CD4-positive, alpha-beta T cell treated with Interleukin-2 at 100 ng/mL for 4 hours (primary cell): ENCODE results near the gene TSHZ1.
"Not testable (repeated sequence)": the region's sequence is repeated elsewhere in the genome, so short reads cannot be mapped to it uniquely, and the experiment has no call there.

Source experiments
- DNase-seq: peaks from one replicate; pipeline ENCODE4 v3.0.0-alpha.2; 2020; ENCODE audit warnings: low spot score

The TSHZ1 gene

DNA sequence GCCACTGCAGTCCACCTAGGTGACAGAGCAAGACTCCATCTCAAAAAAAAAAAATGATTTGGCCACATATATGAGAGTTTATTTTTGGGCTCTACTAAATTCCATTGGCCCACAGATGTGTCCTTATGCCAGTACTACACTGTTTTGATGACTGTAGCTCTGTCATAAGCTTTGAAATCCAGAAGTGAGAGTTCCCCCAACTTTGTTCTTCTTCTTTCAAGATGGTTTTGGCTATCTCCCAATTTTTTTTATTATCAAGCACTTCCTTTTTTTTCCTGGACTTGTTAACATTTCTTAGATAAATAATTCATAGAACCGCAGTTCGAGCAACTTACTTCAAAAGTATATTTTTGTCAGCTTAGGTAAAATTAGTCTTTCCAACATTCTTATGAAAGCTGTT, 96.9 kb downstream of the TSHZ1 start:
- DNase-seq = no peak

DNA sequence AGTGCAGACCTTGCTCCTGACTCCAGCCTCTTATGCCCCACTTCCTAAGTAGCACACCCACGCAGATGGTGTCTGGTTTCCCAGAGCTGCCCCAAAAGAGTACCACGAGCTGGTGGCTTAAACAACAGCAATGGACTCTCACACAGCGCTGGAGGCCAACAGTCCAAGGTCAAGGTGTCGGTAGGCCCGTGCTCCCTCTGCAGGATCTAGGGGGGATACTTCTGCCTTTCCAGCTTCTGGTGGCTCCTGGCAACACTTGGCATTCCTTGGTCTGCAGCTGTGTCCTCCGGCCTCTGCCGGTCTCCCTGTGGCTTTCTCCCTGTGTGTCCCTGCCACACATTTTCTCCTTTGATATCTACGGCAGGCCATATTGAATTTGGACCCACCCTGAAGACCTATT, 99.0 kb downstream of the TSHZ1 start:
- DNase-seq = no peak

DNA sequence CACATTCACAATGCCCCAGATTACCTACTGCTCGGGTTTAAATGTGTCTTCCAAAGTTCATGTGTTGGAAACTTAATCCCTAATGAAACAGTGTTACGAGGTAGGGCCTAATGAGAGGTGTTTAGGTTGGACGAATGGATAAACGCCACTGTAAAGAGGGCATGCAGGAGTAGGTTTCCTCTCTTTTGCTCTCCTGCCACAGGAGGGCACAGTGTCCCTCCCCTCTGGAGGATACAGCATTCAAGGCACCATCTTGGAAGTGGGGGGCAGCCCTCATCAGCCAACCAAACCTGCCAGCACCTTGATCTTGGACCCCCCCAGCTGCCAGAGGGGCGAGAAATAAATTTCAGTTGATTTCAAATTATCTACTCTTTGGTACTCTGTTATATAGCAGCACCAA, 103.5 kb downstream of the TSHZ1 start:
- DNase-seq = no peak

DNA sequence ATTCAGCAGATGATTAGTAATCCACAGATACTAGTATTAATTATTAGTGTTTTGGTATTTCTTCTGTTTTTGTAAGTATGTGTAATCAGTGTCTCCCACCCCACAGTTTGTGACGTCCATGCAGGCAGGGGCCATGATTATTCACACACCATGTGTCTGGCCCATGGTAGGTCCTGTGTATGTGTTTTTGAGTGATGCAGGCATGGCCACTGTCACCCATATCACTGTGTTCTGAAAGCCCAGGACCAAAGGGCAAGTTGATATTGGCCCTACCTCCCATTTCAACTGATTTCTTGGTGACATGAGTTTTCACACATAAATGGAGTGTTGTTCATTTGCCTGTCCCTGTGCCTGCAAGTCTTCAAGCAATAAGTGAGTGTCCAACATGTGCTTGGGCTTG, 104.0 kb downstream of the TSHZ1 start:
- DNase-seq = no peak

DNA sequence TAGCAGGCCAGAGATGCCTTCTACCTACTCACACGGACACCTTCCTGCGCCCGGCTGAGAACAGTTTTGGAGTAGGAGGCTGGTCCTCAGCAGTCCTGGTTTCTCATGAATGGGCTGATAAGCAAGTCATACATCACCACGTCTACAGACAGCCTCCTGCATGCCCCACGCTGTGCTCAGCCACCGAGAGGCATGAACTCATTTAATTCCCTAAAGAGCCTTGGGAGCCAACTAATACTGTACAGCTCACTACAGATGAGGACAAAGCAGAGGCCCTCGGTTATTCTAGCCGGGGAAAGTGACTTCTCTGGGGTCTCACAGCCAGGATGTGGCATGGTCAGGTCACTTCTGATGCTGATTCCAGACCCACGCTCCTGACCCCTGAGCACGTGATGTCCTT, 105.6 kb downstream of the TSHZ1 start:
- DNase-seq = no peak

DNA sequence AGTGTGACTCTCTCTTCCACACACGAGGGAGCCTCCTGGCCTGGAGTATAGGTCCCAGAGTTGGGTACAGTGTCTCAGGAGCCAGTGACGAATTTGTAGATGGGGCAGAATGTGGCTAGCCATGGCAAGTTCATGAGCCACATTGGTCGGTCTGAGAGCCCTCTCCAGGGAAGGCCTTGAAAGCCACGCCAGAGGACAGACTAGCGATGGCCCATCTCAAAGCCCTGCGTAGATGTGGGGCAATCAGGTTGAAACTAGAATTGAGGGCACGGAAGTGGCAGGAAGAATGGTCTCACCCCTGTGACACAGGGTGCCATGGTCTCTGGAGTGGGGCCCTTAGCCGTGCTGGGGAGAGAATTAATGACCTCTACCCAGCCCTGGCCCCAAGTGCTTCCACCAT, 106.2 kb downstream of the TSHZ1 start:
- no peak for DNase-seq

DNA sequence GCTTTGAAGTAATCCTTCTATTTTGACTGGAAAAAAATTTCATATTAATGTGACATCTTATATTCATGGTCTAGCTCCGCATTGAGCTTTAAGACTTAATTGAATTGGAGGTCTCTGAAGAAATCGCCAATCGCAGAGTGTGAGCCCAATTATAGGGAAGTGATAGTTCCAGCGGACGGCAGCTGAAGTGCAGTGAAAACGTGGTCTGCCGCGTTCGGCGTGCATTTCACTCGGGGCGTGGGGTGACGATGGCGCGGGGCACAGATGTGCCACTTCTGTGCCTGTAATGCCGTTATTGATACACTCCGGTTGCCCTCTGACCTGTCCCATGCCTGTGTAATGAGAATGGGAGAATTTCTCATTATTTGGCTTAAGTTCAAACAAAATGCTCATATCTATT, 106.7 kb downstream of the TSHZ1 start:
- DNase-seq = no peak

DNA sequence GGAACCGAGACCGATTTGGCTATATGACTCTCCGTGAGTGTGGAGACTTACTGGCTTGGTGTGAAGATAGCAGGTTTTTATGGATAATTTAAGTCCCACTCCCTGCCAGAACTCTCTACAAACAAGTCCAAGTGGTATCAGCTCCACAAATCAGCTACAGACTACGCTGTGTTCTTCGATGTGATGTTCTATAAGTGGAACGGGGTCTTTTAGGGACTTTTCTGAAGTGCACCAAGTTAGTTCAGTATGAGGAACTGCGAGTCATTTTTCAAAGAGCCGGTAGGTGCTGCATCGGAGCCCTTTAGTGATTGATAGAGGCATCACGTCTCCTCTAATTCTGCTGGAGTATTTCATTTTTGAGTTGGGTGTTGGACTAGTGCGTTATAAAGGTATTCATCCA, 107.1 kb downstream of the TSHZ1 start:
- no peak for DNase-seq

DNA sequence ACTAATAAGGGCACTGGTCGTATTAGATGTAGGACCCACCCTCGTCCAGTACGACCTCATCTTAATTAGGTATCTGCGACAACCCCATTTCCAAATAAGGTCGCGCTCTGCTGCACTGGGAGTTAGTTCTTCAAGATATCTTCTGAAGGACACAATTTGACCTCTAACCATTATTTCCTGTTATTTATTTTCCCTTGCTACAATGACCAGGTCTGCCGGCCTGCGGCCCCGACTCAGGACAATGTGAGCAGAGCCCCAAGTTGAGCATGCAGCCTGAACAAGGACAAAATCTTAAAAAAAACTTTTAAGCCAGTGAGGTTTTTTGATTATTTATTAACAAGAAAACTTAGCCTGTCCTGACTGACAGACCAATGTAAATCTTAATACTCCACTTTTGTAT, 109.3 kb downstream of the TSHZ1 start:
- no peak for DNase-seq

DNA sequence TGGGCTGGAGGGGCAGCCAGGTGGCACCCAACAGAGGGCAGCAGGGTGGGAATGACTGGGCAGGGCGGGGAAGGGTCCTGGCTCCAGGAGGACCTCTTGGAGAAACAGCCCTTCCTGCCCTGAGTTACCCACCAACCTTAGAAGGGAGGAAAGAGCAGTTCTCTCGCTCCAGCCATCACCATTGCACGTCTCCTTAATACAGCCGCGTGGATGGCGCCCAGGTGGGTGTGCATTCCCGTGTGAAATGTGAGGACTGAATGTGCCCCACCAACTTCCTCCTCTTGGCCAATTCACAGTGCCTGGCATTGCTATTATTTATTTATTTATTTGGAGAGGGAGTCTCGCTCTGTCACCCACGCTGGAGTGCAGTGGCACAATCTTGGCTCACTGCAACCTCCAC, 109.9 kb downstream of the TSHZ1 start:
- DNase-seq = no peak

DNA sequence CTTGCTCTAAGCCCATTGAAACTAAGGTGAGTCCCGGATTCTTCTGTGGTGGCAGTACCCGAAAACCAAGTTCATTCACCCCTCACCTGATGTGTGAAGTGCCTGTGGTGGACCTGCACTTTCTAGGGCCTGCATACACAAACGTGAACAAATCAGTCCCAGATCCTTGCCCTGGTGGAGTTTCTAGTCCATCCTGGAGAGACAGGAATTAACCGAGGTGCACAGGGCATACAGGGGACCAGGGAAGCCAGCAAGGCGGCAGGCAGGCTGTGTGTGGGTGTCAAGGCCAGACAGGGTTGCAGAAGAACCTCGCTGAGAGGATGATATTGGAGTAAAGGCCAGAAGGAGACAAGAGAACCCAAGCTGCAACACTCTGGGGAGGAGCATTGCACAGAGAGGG, 110.8 kb downstream of the TSHZ1 start:
- no peak for DNase-seq

DNA sequence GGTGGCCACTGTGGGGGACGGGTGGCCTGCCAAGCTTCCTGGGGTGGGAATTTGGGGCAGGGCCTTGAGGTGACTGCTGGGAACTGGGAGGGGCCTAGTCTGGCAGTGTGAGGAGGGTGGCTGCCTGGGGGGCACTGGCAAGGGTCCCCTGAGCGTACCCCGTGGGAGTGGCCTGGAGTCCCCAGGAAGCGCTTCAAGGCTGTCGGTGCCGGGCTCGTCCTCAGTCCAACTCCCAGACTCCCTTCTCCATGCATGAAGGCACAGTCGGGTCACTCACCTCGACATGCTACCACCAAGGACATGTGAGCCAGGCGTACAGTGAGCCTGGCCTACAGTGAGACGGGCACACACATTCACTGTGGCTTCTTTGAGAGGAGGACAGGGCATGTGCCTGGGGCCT, 111.6 kb downstream of the TSHZ1 start:
- no peak for DNase-seq

DNA sequence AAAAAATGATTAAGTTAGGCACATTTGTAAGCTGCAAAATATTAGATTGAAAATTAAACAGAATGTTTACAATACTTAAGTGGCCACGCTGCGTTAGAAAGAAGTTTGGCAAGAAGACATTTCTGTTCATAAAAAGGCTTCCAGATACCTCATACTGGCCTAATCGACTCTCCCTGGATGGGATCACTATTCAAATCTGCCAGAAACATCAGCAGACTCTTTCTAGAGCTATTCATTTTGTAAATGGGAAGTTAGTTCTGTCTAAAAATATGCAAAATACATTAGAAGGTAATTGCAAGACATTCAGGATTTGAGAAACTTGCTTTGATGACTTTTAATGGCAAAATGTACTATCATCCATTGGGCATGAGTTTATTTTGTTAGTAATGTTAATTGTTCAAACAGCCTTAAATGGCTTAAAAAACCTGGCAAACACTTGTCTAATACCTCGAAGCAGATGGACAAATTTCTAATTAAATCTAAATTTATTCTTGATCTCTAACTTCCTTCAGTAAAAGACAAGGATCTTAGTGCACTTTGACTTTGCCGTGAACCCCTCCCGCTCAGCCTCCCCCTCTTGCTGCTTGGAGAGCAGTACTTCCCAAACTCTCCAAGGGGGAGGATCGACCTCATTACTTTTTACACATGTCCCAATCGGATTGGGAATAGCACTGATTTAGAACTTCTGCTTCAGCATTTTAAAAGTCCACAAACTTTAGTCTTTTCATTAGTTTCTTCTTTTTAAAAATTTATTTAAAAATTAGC, 113.4 kb downstream of the TSHZ1 start:
- no peak for DNase-seq

DNA sequence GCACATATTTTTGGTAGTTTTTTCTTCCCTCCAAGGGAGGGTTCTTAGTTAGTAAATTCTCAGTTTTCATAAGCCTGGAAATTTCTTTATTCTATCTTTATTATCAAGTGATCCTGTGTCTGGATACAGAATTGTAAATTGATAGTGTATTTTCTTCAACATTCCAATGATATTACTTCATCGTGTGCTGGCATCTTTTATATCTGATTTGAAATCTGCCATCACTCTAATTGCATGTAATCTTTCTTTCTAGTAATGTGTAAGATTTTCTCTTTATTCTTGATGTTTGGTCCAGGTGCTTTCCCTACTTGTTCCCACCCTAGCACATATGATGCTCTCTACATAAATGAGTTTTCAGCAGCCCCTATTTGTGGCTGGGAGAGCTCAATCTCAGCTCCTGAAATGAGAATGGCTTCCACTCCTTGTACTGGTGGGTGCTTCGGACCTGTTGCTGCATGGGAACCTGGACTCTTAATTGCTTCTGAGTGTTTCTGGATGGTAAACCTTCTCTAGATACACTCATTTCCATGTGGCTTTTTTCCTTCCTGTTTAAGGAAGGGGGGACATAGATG, 114.2 kb downstream of the TSHZ1 start:
- DNase-seq = no peak

DNA sequence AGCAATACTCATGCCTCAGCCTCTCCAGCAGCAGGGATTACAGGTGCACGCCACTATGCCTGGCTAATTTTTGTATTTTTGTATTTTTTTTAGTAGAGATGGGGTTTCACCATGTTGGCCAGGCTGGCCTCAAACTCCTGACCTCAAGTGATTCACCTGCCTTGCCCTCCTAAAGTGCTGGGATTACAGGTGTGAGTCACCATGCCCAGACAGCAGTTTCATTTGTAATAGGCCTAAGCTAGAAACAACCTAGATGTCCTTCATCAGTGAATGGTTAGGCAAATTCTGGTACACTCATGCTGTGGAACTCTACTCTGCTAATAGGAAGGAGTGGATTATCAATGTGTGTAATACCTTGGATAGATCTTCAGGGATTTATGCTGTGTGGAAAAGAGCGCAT, 119.2 kb downstream of the TSHZ1 start:
- DNase-seq = not testable (repeated sequence)

DNA sequence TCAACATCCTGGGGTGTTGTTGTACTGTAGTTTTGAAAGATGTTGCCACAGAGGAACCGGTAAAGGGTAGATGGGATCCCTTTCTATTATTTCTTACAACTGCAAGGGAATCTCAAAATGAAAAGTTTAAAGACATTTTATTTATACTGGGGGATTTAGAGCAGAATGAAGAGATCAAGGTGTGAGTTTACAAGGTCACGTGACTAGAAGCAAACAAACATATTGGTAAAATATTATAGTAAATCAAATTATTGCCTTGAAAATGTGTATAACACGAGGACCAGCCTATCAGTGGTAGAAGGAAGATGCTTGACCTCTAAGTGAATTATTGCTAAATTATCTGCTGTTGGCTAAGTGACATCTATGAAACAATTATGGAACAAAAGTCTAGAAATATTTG, 119.7 kb downstream of the TSHZ1 start:
- DNase-seq = no peak

DNA sequence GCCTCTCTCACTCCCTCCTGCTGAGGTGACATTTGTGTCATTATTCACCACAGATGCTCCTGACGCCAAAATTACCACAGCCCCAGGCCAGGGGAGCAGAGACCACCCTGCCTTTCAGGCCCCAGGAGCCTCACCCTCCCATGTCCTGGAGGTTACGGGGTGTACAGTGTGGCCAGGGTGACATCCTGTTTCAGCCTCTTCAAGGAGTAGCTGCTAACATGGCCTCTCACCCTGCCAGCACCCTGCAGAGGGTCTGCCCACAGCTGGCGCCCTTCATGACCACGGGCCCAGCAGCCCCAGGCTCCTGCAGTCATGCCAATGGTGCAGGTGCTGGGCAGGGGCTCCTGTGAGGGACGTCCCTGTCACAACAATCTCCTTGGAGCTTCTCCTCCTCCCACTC, 124.3 kb downstream of the TSHZ1 start:
- DNase-seq = no peak

DNA sequence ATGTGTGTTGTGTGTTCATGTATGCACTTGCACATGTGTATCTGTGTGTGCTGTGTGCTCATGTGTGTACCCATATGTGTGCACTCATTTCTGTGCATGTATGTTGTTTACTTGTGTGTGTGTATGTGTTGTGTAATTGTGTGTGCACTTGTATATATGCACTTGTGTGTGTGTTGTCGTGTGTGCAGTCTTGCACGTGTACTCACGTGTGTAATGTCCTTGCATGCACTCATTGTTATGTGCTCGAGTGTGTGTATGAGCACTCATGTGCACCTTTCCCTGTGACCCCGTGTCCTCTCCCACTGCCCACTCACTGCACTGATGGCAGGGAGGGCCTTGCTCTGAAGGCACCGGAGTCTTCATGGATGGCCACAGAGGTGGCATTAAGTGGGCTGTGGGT, 124.9 kb downstream of the TSHZ1 start:
- DNase-seq = no peak

DNA sequence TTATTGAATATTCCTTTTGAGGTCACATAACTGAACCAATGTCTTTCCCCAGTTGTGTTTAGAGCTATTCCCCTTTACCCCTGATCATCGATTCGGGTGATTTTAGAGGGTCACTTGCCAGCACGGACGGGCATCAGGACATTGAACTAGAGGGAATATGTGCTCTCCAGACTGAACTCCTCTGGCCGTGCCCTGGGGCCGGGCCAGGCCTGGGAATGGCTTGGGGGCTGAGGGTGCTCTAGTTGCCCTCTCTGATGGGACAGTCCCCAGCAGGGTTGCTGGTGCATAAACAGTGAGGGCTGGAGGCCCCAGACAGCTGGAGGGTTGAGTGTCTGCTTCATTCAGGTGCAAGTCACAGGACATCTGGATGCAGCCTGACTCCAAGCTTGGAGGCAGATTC, 126.2 kb downstream of the TSHZ1 start:
- DNase-seq = no peak

DNA sequence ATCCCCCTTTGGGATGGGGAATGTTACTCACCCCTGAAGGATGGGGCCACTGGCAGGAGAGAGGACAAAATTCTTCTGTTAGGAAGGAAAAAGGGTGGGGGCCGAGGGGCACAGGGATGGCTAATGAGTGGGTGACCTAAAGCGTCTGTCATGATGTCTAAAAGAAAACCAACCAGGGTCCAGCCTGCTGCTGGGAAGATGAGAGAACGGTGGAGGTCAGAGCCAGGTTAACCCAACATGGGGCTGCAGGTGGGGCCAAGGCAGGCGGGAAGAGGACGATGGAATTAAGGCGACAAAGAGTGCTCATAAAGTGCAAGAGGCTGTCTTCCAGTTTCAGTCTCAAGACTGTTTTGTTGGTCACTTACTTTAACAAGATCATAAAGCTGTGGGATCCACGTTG, 126.8 kb downstream of the TSHZ1 start:
- DNase-seq = no peak

DNA sequence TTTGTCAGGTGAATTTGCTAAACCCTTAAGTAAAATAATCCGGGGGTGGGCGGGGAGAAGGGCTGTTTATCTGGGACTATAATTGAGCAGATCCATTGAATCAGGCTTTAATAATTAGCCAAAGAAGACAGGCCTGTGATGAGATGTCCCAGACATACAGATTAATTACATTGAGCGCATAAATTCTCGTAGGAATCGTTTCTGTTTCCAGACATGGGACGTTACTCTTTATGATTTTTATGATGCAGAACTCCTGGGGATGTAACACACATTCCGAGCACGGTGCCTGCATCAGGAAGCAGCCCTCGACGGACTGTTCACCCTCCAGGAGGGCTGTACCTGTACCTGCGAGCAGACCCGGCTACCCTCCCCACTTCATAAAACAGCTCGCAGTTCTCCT, 128.0 kb downstream of the TSHZ1 start:
- DNase-seq = no peak
